Measurements from ENCODE around the gene ETNK2. TPM values are rescaled to one million over a fixed set of nuclear protein-coding genes. Genes with fewer than 3 reads are reported as not detected.
A peak's percentile ranks its signal among the peaks of the same experiment; 100 is the strongest.

Gene ETNK2
- total and polyA plus RNA-seq, 2 of the 8 experiments (the other 6 are each of a cell fraction or from before 2014, with no cell fraction given) = 20.1 to 26.7 TPM

DNA sequence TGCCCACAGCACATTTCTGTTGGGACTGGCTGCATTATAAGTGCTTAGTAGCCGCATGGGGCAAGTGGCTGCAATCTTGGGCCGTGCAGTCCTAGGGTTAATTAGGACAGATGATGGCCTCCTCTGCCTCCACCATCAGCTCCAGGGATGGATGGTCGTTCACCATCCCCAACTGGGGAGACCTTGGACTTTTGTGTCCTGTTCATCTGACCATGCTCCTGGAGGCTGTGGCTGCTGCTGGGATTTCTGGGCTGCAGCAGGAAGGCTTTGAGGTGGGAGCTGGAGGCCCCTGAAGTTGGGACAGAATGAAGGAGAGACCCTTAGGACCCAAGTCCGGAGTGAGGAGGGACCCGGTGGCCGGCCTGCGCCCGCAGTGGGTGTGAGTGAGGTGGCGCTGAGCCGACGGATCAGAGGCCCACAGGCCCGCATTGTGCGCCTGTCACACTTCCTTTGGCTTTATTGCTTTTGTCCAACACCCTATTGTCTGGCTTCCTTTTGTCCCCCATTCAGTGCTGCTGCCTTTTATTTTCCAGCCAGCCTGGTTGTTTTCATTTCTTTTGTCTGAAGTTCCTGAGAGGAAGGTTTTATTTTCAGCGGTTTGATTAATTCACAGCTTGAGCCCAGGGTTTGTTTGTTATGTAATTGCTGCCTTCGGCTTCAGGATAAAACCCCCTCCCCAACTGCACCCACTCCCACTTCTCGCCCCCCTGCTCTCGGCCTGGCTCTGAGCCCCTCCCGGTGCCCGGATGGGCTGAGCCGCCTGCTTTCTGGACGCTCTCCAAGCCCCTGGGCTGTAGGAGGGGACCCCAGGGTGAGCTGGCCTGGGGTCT, 43.3 kb downstream of the ETNK2 start:
- no peaks in the 10 kb centered on the region for H3K9me3 ChIP-seq (ENCODE audit: insufficient read depth in 2 of 2, low read depth in 1 of 2, low read length in 1 of 2)
- H3K4me3 ChIP-seq (ENCODE audit: extremely low read depth in 1 of 4, insufficient read depth in 2 of 4, low read depth in 3 of 4, low read length in 4 of 4) = peak overlapping the region in 2 of 4 experiments; percentile 19 to 47; a peak in 3 of 8 replicates
- peak overlapping the region; percentile 96 for H2BK5ac ChIP-seq (ENCODE audit: low read depth, low read length)
- H3K4me2 ChIP-seq (ENCODE audit: insufficient read depth in 1 of 2, low read depth in 2 of 2, low read length in 2 of 2) = peak overlapping the region; percentile 66 to 79
- no peak overlapping the region for H3K23ac ChIP-seq (ENCODE audit: insufficient read length)
- H4K20me1 ChIP-seq (replicated peaks in 1 of 2; ENCODE audit: control insufficient read depth in 1 of 2, insufficient read depth in 2 of 2, low read length in 2 of 2) = peaks cover 29 to 40% of the 10 kb centered on the region in 2 experiments
- DNase-seq (ENCODE audit: low read depth in 1 of 2, low spot score in 2 of 2) (peak; percentile 80 to 86), FAIRE-seq (peak; percentile 77)
- H4K91ac ChIP-seq (replicated peaks; ENCODE audit: insufficient read length, low read length) = peak overlapping the region; percentile 95
- H3K4me1 ChIP-seq (replicated peaks in 1 of 4; ENCODE audit: control insufficient read depth in 3 of 4, insufficient read depth in 4 of 4, low read length in 3 of 4) = peaks cover 15 to 47% (median 36%) of the 10 kb centered on the region in 4 experiments
- H4K8ac ChIP-seq (ENCODE audit: extremely low read depth, insufficient read depth, low read length) = peak overlapping the region; percentile 83
- H3K18ac ChIP-seq (ENCODE audit: extremely low read depth, low read length) = peak overlapping the region; percentile 93
- H2BK20ac ChIP-seq (ENCODE audit: low read length) = peak overlapping the region; percentile 100
- peak overlapping the region; percentile 31; the same call in 1 of the 2 replicates for H3K27ac ChIP-seq (ENCODE audit: low read depth, low read length)
- no peaks in the 10 kb centered on the region for H3K36me3 ChIP-seq (ENCODE audit: control insufficient read depth in 2 of 4, insufficient read depth in 4 of 4, low read length in 3 of 4)
- peak overlapping the region; percentile 97 for H2BK120ac ChIP-seq (replicated peaks; ENCODE audit: low read depth, low read length)
- H3K27me3 ChIP-seq (replicated peaks in 1 of 4; ENCODE audit: control insufficient read depth in 3 of 4, extremely low read depth in 1 of 4, insufficient read depth in 3 of 4, low read length in 3 of 4) = no peaks in the 10 kb centered on the region
- 7% methylated on average over 21 of the region's 21 CpGs; no CpG with 5 or more reads in 1 of the 2 experiments for WGBS, 2 experiments (ENCODE audit: extremely low coverage in 1 of 2, insufficient coverage in 1 of 2, insufficient read length in 1 of 2, insufficient replicate concordance in 2 of 2, low coverage in 1 of 2, low lambda C conversion rate in 2 of 2, missing lambda C conversion rate in 1 of 2)
- peaks cover 16% of the 10 kb centered on the region for H3K79me1 ChIP-seq (ENCODE audit: low read depth, low read length)
- H2AK5ac ChIP-seq (ENCODE audit: low read depth, low read length) = peak overlapping the region; percentile 96
- H3K9ac ChIP-seq (replicated peaks in 1 of 4; ENCODE audit: extremely low read depth in 1 of 4, low read depth in 3 of 4, low read length in 3 of 4) = no peak overlapping the region; a peak in 1 of 7 replicates
- H3K14ac ChIP-seq (ENCODE audit: insufficient read length) = no peak overlapping the region
- no peak overlapping the region for H2AFZ ChIP-seq (ENCODE audit: low read length)
- peak overlapping the region; percentile 69 for H4K5ac ChIP-seq (ENCODE audit: insufficient read length, low read depth, low read length)
- peak overlapping the region; percentile 99 for H2BK12ac ChIP-seq (ENCODE audit: low read depth, low read length)
- CTCF ChIA-PET (ENCODE audit: partially characterized antibody) = interaction anchor here (1.1 to 3.9 kb wide), 12 partner anchors 12 to 248 kb away, joined by 3 to 20 read pairs (median 4); no protein-coding TSS in a partner anchor
- peak overlapping the region; percentile 48; the same call in 1 of the 2 replicates for H2BK15ac ChIP-seq (ENCODE audit: low read length)
- peak overlapping the region; percentile 41 for H3K4ac ChIP-seq (replicated peaks; ENCODE audit: insufficient read length, low read depth, low read length)
- H3K56ac ChIP-seq (replicated peaks; ENCODE audit: insufficient read length, low read depth, low read length) = peak overlapping the region; percentile 54
- no peaks in the 10 kb centered on the region; the same call in 1 of the 2 replicates for H3K23me2 ChIP-seq (ENCODE audit: low read depth, low read length)
- peaks cover 9 to 93% of the 10 kb centered on the region in 2 experiments for H3K79me2 ChIP-seq (ENCODE audit: control insufficient read depth in 1 of 2, insufficient read depth in 2 of 2, low read length in 2 of 2)
- POLR2A ChIA-PET (ENCODE audit: partially characterized antibody) = interaction anchor here (0.8 to 2.3 kb wide), 15 partner anchors 9 to 248 kb away, joined by 3 to 21 read pairs (median 4); partner anchors contain the start of genes SNRPE and SOX13
- no peak for TF ChIP-seq RNF2 (IDR thresholded peaks at IDR 0.05; ENCODE audit: borderline replicate concordance, low read depth, low read length, missing control alignments, poor library complexity, severe bottlenecking)
- peak; percentile 45; the same call in 1 of the 2 replicates for TF ChIP-seq TBP (IDR thresholded peaks at IDR 0.05; ENCODE audit: low read depth, low read length)
- no peak for TF ChIP-seq JUND (IDR thresholded peaks at IDR 0.05; ENCODE audit: low read length)
- TF ChIP-seq SIRT6 (IDR thresholded peaks at IDR 0.05; ENCODE audit: low read length) = no peak
- TF ChIP-seq EZH2 (IDR thresholded peaks at IDR 0.05; ENCODE audit: low read depth, low read length, severe bottlenecking) = no peak
- TF ChIP-seq CBX8 (IDR thresholded peaks at IDR 0.05; ENCODE audit: borderline replicate concordance, low read depth, low read length) = no peak
- 0 out of 2 replicates have a peak, but pooled peaks have one; percentile 24 for TF ChIP-seq MAX (IDR thresholded peaks at IDR 0.05)
- TF ChIP-seq ATF3 (IDR thresholded peaks at IDR 0.05; ENCODE audit: insufficient read depth, low read depth, low read length) = no peak
- TF ChIP-seq YY1 (IDR thresholded peaks at IDR 0.05; ENCODE audit: low read depth, low read length) = 0 out of 2 replicates have a peak, but pooled peaks have one; percentile 22
- TF ChIP-seq BACH1 (IDR thresholded peaks at IDR 0.05; ENCODE audit: low read length) = peak; percentile 3; the same call in 1 of the 2 replicates
